Measurements from ENCODE around the gene HTT-AS. TPM values are rescaled to one million over a fixed set of nuclear protein-coding genes. Genes with fewer than 3 reads are reported as not detected.
A peak's percentile ranks its signal among the peaks of the same experiment; 100 is the strongest.

Gene HTT-AS
- total RNA-seq, 2 donors from 2014 or later = not detected

- ATAC-seq (no peak), DNase-seq (no peak)
- intact Hi-C loops (cut with DNase I, micrococcal nuclease) = no loop called here
Measured at GRCh38 chr4:3036131-3036952, 38.0 kb downstream of the HTT-AS start.

GRCh38 chr4:3035674-3036073 is 38.7 kb downstream of the HTT-AS start:
- intact Hi-C loops (cut with DNase I, micrococcal nuclease) = no loop called here
- ATAC-seq = no peak
- no peak for DNase-seq

DNA sequence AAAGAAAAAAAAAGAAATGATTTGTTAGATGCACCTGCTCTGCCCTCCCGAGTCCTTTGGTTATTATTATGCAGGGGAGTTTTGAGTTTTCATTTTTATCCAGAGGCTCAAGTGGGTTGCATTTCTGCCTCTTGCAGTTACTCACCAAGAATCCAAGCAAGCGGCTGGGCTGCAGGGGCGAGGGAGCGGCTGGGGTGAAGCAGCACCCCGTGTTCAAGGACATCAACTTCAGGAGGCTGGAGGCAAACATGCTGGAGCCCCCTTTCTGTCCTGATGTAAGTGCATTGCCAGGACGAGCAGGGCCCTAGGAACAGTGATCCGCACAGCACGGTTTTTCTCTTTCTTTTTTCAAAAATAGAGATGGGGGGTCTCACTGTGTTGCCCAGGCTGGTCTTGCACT is 39.1 kb downstream of the HTT-AS start:
- intact Hi-C loops (cut with DNase I, micrococcal nuclease) = no loop called here

GRCh38 chr4:3034231-3034630 is 40.1 kb downstream of the HTT-AS start:
- intact Hi-C loops (cut with DNase I, micrococcal nuclease) = no loop called here
- DNase-seq (no peak), ATAC-seq (no peak)

More for the DNA sequence above, 39.1 kb downstream of the HTT-AS start:
- no peak for DNase-seq
- ATAC-seq = no peak

- DNase-seq (peak in 1 of 2 donors; percentile 63), ATAC-seq (peak; percentile 86)
- intact Hi-C loops (cut with DNase I, micrococcal nuclease) = no loop called here
Measured at GRCh38 chr4:3031357-3032082, 42.8 kb downstream of the HTT-AS start.

GRCh38 chr4:3030566-3031356 is 43.6 kb downstream of the HTT-AS start:
- intact Hi-C loops (cut with DNase I, micrococcal nuclease) = no loop called here
- ATAC-seq = peak; percentile 21
- DNase-seq = no peak

DNA sequence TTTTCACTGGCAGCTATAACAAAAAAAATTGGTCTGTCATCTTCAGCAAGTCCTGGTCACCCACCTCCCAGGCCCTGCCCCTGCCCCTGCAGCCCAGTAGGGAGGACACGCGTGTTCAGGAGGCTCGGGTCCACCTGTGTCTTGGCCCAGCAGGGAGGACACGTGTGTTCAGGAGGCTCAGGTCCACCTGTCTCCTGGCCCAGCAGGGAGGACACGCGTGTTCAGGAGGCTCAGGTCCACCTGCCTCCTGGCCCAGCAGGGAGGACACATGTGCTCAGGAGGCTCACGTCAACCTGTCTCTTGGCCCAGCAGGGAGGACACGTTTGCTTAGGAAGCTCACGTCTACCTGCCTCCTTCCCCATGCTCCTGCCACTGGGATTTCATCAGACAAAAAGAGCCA is 44.9 kb downstream of the HTT-AS start:
- intact Hi-C loops (cut with DNase I, micrococcal nuclease) = no loop called here
- no peak for DNase-seq
- no peak for ATAC-seq

- DNase-seq (no peak), ATAC-seq (no peak)
- intact Hi-C loops (cut with DNase I, micrococcal nuclease) = no loop called here
Measured at GRCh38 chr4:3026540-3026939, 47.8 kb downstream of the HTT-AS start.

- no peak for ATAC-seq
- intact Hi-C loops (cut with DNase I, micrococcal nuclease) = no loop called here
- no peak for DNase-seq
Measured at GRCh38 chr4:3025881-3026280, 48.5 kb downstream of the HTT-AS start.

DNA sequence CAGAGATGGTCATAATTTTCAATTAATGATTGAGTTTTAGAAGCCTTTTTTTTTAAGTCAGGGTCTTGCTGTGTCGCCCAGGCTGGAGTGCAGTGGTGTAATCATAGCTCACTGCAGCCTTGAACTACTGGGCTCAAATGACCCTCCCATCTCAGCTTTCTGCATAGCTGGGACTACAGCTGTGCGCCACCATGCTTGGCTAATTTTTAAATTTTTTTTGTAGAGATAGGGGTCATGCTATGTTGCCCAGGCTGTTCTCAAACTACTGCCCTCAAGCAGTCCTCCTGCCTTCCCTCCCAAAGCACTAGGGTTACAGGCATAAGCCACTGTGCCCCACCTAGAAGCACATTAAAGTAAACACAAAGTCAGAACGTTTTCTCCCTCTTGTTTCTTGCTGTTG is 51.7 kb downstream of the HTT-AS start:
- intact Hi-C loops (cut with DNase I, micrococcal nuclease) = no loop called here
- DNase-seq = no peak
- ATAC-seq = no peak

- no peak for DNase-seq
- ATAC-seq = no peak
- intact Hi-C loops (cut with DNase I, micrococcal nuclease) = no loop called here
Measured at GRCh38 chr4:3022112-3022511, 52.2 kb downstream of the HTT-AS start.

- ATAC-seq (no peak), DNase-seq (no peak)
Measured at GRCh38 chr4:3021627-3022026, 52.7 kb downstream of the HTT-AS start.

GRCh38 chr4:3021127-3021526 is 53.2 kb downstream of the HTT-AS start:
- intact Hi-C loops (cut with DNase I, micrococcal nuclease) = no loop called here
- ATAC-seq (no peak), DNase-seq (no peak)

More at GRCh38 chr4:3021627-3022026, 52.7 kb downstream of the HTT-AS start:
- intact Hi-C loops (cut with DNase I, micrococcal nuclease) = no loop called here

DNA sequence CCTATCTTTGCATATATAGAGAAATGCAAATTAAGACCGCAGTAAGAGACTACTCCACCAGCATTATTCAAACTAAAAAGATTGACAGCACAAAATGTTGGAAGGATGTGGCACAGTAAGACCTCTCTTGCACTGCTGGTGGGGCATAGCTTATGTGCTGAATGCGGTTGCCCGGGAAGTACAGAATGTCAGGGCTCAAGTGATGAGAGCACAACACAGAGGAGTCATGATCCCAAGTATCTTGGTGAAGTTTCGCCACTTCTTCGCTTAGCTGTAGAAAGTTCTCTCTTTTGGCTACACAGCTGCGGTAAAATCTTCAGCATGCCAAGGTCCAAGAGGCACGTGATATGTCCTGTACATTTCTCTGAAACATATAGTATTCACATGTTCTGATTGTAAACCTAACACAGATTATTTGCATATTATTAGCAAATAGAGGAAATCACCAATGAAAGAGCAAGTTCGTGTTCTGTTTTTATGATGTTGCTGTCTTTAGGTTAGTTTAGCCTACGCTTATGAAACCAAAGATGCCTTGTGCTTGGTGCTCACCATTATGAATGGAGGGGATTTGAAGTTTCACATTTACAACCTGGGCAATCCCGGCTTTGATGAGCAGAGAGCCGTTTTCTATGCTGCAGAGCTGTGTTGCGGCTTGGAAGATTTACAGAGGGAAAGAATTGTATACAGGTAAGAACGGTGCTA is 55.0 kb downstream of the HTT-AS start:
- ATAC-seq = no peak
- DNase-seq = no peak
- intact Hi-C loops (cut with DNase I, micrococcal nuclease) = no loop called here

GRCh38 chr4:3017504-3017903 is 56.8 kb downstream of the HTT-AS start:
- DNase-seq = no peak
- no peak for ATAC-seq
- intact Hi-C loops (cut with DNase I, micrococcal nuclease) = no loop called here

- no peak for DNase-seq
- intact Hi-C loops (cut with DNase I, micrococcal nuclease) = no loop called here
- no peak for ATAC-seq
Measured at GRCh38 chr4:3016961-3017360, 57.4 kb downstream of the HTT-AS start.

GRCh38 chr4:3013839-3014350 is 60.4 kb downstream of the HTT-AS start:
- intact Hi-C loops (cut with DNase I, micrococcal nuclease) = no loop called here
- ATAC-seq = peak; percentile 87
- DNase-seq = no peak

Data from left colon (tissue), 2 donors.